ENCODE results near the gene RPL13A.

The RPL13A gene

GRCh38 chr19:49469828-49470614 is 17.4 kb upstream of the RPL13A start:
- TF ChIP-seq SIN3A (IDR thresholded peaks at IDR 0.05; ENCODE audit: borderline replicate concordance, insufficient read depth, low read length) (no peak), FOXP2 (optimal IDR thresholded peaks at IDR 0.05; ENCODE audit: borderline replicate concordance, extremely low read depth, extremely low read length, insufficient read depth) (no peak), TAF1 (IDR thresholded peaks at IDR 0.05; ENCODE audit: borderline replicate concordance, insufficient read depth, low read length) (no peak), POLR2AphosphoS5 (IDR thresholded peaks at IDR 0.05; ENCODE audit: low read depth, low read length) (no peak), REST (IDR thresholded peaks at IDR 0.05; ENCODE audit: insufficient read depth in 1 of 2, low read depth in 2 of 2, low read length in 2 of 2) (no peak)

GRCh38 chr19:49470615-49470978 is 16.8 kb upstream of the RPL13A start:
- TF ChIP-seq TAF1 (IDR thresholded peaks at IDR 0.05; ENCODE audit: borderline replicate concordance, insufficient read depth, low read length) (no peak), REST (IDR thresholded peaks at IDR 0.05; ENCODE audit: insufficient read depth in 1 of 2, low read depth in 2 of 2, low read length in 2 of 2) (no peak), FOXP2 (optimal IDR thresholded peaks at IDR 0.05; ENCODE audit: borderline replicate concordance, extremely low read depth, extremely low read length, insufficient read depth) (no peak), POLR2AphosphoS5 (IDR thresholded peaks at IDR 0.05; ENCODE audit: low read depth, low read length) (no peak), SIN3A (IDR thresholded peaks at IDR 0.05; ENCODE audit: borderline replicate concordance, insufficient read depth, low read length) (no peak)

GRCh38 chr19:49472936-49473335 is 14.5 kb upstream of the RPL13A start:
- TF ChIP-seq REST (IDR thresholded peaks at IDR 0.05; ENCODE audit: insufficient read depth in 1 of 2, low read depth in 2 of 2, low read length in 2 of 2) = no peak
- no peak for TF ChIP-seq POLR2AphosphoS5 (IDR thresholded peaks at IDR 0.05; ENCODE audit: low read depth, low read length)
- TF ChIP-seq SIN3A (IDR thresholded peaks at IDR 0.05; ENCODE audit: borderline replicate concordance, insufficient read depth, low read length) = no peak
- no peak for TF ChIP-seq FOXP2 (optimal IDR thresholded peaks at IDR 0.05; ENCODE audit: borderline replicate concordance, extremely low read depth, extremely low read length, insufficient read depth)
- no peak for TF ChIP-seq TAF1 (IDR thresholded peaks at IDR 0.05; ENCODE audit: borderline replicate concordance, insufficient read depth, low read length)

- TF ChIP-seq TAF1 (IDR thresholded peaks at IDR 0.05; ENCODE audit: borderline replicate concordance, insufficient read depth, low read length) (no peak), FOXP2 (optimal IDR thresholded peaks at IDR 0.05; ENCODE audit: borderline replicate concordance, extremely low read depth, extremely low read length, insufficient read depth) (peak; percentile 46), POLR2AphosphoS5 (IDR thresholded peaks at IDR 0.05; ENCODE audit: low read depth, low read length) (no peak), REST (IDR thresholded peaks at IDR 0.05; ENCODE audit: insufficient read depth in 1 of 2, low read depth in 2 of 2, low read length in 2 of 2) (no peak), SIN3A (IDR thresholded peaks at IDR 0.05; ENCODE audit: borderline replicate concordance, insufficient read depth, low read length) (no peak)
These were observed 13.4 kb upstream of the RPL13A start, which contains the start of gene FLT3LG for GRCh38 chr19:49473868-49474541. Gene FLT3LG, plus strand, starts transcription at chr19:49474215. Its CDS starts 425 bp downstream, at chr19:49474640.
